Measurements from ENCODE around the gene GTF3C6.
"Not testable (repeated sequence)": the region's sequence is repeated elsewhere in the genome, so short reads cannot be mapped to it uniquely, and the experiment has no call there.

Gene GTF3C6

DNA sequence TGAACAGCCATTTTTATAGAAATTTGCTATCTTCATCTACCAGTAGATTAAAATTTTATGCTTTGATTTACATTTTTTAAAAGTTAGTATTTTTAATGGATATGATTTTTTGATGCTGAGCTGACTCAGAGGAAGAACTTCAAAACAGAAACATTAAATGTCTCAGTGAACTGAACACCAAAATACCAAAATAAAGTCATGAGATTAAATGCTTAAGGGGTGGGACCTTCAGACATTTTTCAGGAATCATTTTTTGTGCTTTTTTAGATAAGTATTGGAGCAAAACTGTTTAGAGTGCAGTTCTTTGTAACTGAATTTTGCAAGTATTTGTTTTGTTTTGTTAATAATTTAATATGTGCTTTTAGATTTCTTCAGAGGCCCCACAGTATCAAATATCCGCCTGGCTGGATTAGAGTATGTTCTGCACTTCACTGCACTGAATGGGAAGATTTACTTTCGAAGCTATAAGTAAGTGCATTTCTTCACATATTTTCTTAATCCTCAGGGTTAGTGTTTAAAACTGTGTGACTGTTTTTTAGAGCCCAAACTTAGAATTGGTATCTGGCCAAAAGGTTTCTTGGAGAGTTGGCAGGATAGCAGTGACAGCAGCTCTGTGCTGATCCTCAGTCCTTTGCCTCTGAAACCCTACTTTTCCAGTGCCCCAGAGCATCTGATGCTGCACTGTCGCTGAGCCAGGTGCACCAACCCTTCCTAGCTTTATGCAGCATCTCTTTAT, 57.1 kb downstream of the GTF3C6 start:
- Histone ChIP-seq H3K4me1 (ENCODE audit: control insufficient read depth, insufficient read depth, low read length) (no peaks in the 10 kb centered on the region), H3K4me3 (ENCODE audit: low read depth, low read length) (no peak overlapping the region), H3K27ac (ENCODE audit: extremely low read depth, low read depth, low read length) (no peak overlapping the region), H3K36me3 (ENCODE audit: control insufficient read depth in 2 of 2, insufficient read depth in 1 of 2, low read length in 2 of 2) (peaks cover 39 to 62% of the 10 kb centered on the region in 2 experiments), H3K9me3 (ENCODE audit: control insufficient read depth, insufficient read depth, low read depth, low read length) (no peaks in the 10 kb centered on the region)
- POLR2A ChIA-PET: no interaction called here
- no peak for TF ChIP-seq ZNF777 (tag by site-specific recombination; IDR thresholded peaks at IDR 0.05; ENCODE audit: borderline replicate concordance)
- TF ChIP-seq, protein P1, sequence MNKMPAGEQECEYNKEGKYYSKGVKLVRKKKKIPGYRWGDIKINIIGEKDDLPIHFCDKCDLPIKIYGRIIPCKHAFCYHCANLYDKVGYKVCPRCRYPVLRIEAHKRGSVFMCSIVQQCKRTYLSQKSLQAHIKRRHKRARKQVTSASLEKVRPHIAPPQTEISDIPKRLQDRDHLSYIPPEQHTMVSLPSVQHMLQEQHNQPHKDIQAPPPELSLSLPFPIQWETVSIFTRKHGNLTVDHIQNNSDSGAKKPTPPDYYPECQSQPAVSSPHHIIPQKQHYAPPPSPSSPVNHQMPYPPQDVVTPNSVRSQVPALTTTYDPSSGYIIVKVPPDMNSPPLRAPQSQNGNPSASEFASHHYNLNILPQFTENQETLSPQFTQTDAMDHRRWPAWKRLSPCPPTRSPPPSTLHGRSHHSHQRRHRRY (tag by site-specific recombination; IDR thresholded peaks at IDR 0.05): no peak
- no peak for TF ChIP-seq PRDM1 (tag by site-specific recombination; IDR thresholded peaks at IDR 0.05)
- no peak for TF ChIP-seq ZFP37 (tag by site-specific recombination; IDR thresholded peaks at IDR 0.05)
- no peak for TF ChIP-seq YY1 (tag by site-specific recombination; IDR thresholded peaks at IDR 0.05)
- TF ChIP-seq KLF16 (tag by site-specific recombination; IDR thresholded peaks at IDR 0.05): no peak
- TF ChIP-seq GLI2 (tag by site-specific recombination; IDR thresholded peaks at IDR 0.05; ENCODE audit: borderline replicate concordance, low read depth): no peak
- TF ChIP-seq, protein P2, sequence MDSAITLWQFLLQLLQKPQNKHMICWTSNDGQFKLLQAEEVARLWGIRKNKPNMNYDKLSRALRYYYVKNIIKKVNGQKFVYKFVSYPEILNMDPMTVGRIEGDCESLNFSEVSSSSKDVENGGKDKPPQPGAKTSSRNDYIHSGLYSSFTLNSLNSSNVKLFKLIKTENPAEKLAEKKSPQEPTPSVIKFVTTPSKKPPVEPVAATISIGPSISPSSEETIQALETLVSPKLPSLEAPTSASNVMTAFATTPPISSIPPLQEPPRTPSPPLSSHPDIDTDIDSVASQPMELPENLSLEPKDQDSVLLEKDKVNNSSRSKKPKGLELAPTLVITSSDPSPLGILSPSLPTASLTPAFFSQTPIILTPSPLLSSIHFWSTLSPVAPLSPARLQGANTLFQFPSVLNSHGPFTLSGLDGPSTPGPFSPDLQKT (IDR thresholded peaks at IDR 0.05; ENCODE audit: borderline replicate concordance, low read depth, low read length): no peak
- TF ChIP-seq ZNF394 (tag by site-specific recombination; IDR thresholded peaks at IDR 0.05; ENCODE audit: borderline replicate concordance): no peak
- TF ChIP-seq SP7 (tag by site-specific recombination; IDR thresholded peaks at IDR 0.05): no peak
- TF ChIP-seq, protein P3, sequence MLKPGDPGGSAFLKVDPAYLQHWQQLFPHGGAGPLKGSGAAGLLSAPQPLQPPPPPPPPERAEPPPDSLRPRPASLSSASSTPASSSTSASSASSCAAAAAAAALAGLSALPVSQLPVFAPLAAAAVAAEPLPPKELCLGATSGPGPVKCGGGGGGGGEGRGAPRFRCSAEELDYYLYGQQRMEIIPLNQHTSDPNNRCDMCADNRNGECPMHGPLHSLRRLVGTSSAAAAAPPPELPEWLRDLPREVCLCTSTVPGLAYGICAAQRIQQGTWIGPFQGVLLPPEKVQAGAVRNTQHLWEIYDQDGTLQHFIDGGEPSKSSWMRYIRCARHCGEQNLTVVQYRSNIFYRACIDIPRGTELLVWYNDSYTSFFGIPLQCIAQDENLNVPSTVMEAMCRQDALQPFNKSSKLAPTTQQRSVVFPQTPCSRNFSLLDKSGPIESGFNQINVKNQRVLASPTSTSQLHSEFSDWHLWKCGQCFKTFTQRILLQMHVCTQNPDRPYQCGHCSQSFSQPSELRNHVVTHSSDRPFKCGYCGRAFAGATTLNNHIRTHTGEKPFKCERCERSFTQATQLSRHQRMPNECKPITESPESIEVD (tag by site-specific recombination; IDR thresholded peaks at IDR 0.05): no peak
- TF ChIP-seq, protein P4, sequence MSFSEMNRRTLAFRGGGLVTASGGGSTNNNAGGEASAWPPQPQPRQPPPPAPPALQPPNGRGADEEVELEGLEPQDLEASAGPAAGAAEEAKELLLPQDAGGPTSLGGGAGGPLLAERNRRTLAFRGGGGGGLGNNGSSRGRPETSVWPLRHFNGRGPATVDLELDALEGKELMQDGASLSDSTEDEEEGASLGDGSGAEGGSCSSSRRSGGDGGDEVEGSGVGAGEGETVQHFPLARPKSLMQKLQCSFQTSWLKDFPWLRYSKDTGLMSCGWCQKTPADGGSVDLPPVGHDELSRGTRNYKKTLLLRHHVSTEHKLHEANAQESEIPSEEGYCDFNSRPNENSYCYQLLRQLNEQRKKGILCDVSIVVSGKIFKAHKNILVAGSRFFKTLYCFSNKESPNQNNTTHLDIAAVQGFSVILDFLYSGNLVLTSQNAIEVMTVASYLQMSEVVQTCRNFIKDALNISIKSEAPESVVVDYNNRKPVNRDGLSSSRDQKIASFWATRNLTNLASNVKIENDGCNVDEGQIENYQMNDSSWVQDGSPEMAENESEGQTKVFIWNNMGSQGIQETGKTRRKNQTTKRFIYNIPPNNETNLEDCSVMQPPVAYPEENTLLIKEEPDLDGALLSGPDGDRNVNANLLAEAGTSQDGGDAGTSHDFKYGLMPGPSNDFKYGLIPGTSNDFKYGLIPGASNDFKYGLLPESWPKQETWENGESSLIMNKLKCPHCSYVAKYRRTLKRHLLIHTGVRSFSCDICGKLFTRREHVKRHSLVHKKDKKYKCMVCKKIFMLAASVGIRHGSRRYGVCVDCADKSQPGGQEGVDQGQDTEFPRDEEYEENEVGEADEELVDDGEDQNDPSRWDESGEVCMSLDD (tag by site-specific recombination; IDR thresholded peaks at IDR 0.05): no peak
- no peak for TF ChIP-seq ZNF776 (tag by site-specific recombination; IDR thresholded peaks at IDR 0.05; ENCODE audit: borderline replicate concordance)
- CTCF ChIA-PET: interaction anchor here (0.6 to 0.9 kb wide), 2 partner anchors 12 to 241 kb away, joined by 3 read pairs; no protein-coding TSS in a partner anchor

DNA sequence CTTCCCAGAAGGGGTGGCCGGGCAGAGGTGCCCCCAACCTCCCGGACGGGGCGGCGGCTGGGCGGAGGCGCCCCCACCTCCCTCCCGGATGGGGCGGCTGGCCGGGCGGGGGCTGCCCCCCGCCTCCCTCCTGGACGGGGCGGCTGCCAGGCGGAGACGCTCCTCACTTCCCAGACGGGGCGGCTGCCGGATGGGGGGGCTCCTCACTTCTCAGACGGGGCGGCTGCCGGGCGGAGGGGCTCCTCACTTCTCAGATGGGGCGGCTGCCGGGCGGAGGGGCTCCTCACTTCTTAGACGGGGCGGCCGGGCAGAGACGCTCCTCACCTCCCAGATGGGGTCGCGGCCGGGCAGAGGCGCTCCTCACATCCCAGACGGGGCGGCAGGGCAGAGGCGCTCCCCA, 58.7 kb downstream of the GTF3C6 start:
- H3K4me3 ChIP-seq (ENCODE audit: low read depth, low read length); CTCF ChIA-PET; H3K27ac ChIP-seq (ENCODE audit: extremely low read depth, low read depth, low read length); POLR2A ChIA-PET; H3K9me3 ChIP-seq (ENCODE audit: control insufficient read depth, insufficient read depth, low read depth, low read length); H3K4me1 ChIP-seq (ENCODE audit: control insufficient read depth, insufficient read depth, low read length): not testable (repeated sequence)
- peaks cover 38 to 65% of the 10 kb centered on the region in 2 experiments for H3K36me3 ChIP-seq (ENCODE audit: control insufficient read depth in 2 of 2, insufficient read depth in 1 of 2, low read length in 2 of 2)
